H9 (cell line): ENCODE measurements around the gene ARHGAP25. TPM values are rescaled to one million over a fixed set of nuclear protein-coding genes. Genes with fewer than 3 reads are reported as not detected.

ENCODE experiments used
- DNase-seq: peaks from one replicate; pipeline ENCODE4 v3.0.0-alpha.2; 2017
- H2AFZ ChIP-seq: one replicate; pipeline ENCODE4 v1.6.1; 2013; ENCODE audit warnings: mild to moderate bottlenecking, low read length, control low read depth, moderate library complexity
- H2AK5ac ChIP-seq: 2 replicates; pipeline ENCODE4 v1.6.1; 2013; ENCODE audit warnings: low read length, control low read depth, mixed read lengths; ENCODE audit not compliant: insufficient read length
- H2BK120ac ChIP-seq: one replicate; pipeline ENCODE4 v1.6.1; 2013; ENCODE audit warnings: low read depth, mild to moderate bottlenecking, low read length, control low read depth, inconsistent platforms; ENCODE audit not compliant: poor library complexity, severe bottlenecking
- H2BK12ac ChIP-seq: 2 replicates; pipeline ENCODE4 v1.6.1; 2013; ENCODE audit warnings: low read length, control low read depth, mixed read lengths, low read depth; ENCODE audit not compliant: insufficient read length
- H2BK15ac ChIP-seq: 2 replicates; pipeline ENCODE4 v1.6.1; 2013; ENCODE audit warnings: low read depth, low read length, control low read depth
- H2BK20ac ChIP-seq: one replicate; pipeline ENCODE4 v1.6.1; 2013; ENCODE audit warnings: low read depth, mild to moderate bottlenecking, low read length, control low read depth, inconsistent platforms; ENCODE audit not compliant: poor library complexity, severe bottlenecking
- H2BK5ac ChIP-seq: 2 replicates; pipeline ENCODE4 v1.6.1; 2013; ENCODE audit warnings: low read length, control low read depth, mixed read lengths; ENCODE audit not compliant: insufficient read length
- H3K14ac ChIP-seq: 2 replicates; pipeline ENCODE4 v1.6.1; 2013; ENCODE audit warnings: low read length, control low read depth; ENCODE audit not compliant: insufficient read depth
- H3K18ac ChIP-seq: 2 replicates; pipeline ENCODE4 v1.6.1; 2013; ENCODE audit warnings: low read depth, mild to moderate bottlenecking, mixed read lengths, low read length, control low read depth; ENCODE audit not compliant: insufficient read length
- H3K23ac ChIP-seq: 2 replicates; pipeline ENCODE4 v1.6.1; 2013; ENCODE audit warnings: low read length, control low read depth, mixed read lengths, low read depth; ENCODE audit not compliant: insufficient read length
- H3K23me2 ChIP-seq: 2 replicates; pipeline ENCODE4 v1.6.1; 2013; ENCODE audit warnings: low read depth, mild to moderate bottlenecking, mixed read lengths, low read length, control low read depth; ENCODE audit not compliant: insufficient read length, poor library complexity, severe bottlenecking
- H3K27ac ChIP-seq: 2 replicates; pipeline ENCODE4 v1.5.1; 2013; ENCODE audit warnings: low read length, control low read depth, mixed read lengths, low read depth; ENCODE audit not compliant: insufficient read length
- H3K27me3 ChIP-seq: 2 replicates; pipeline ENCODE4 v1.6.1; 2013; ENCODE audit warnings: low read length, control low read depth, inconsistent platforms; ENCODE audit not compliant: insufficient read depth
- H3K4ac ChIP-seq: 2 replicates; pipeline ENCODE4 v1.6.1; 2013; ENCODE audit warnings: low read depth, mild to moderate bottlenecking, control low read depth, inconsistent platforms, low read length, moderate library complexity
- H3K4me1 ChIP-seq: 2 replicates; pipeline ENCODE4 v1.6.1; 2013; ENCODE audit warnings: low read length, control low read depth, inconsistent platforms; ENCODE audit not compliant: insufficient read depth
- H3K4me2 ChIP-seq: 2 replicates; pipeline ENCODE4 v1.6.1; 2013; ENCODE audit warnings: low read length, control low read depth, mixed read lengths; ENCODE audit not compliant: insufficient read length, insufficient read depth
- H3K56ac ChIP-seq: 2 replicates; pipeline ENCODE4 v1.6.1; 2013; ENCODE audit warnings: low read depth, mild to moderate bottlenecking, mixed read lengths, low read length, control low read depth; ENCODE audit not compliant: insufficient read length
- H3K79me1 ChIP-seq: 2 replicates; pipeline ENCODE4 v1.6.1; 2013; ENCODE audit warnings: low read depth, mild to moderate bottlenecking, moderate library complexity, low read length, control low read depth, inconsistent platforms; ENCODE audit not compliant: insufficient read depth, poor library complexity, severe bottlenecking
- H3K79me2 ChIP-seq: 2 replicates; pipeline ENCODE4 v1.6.1; 2013; ENCODE audit warnings: low read length, control low read depth, inconsistent platforms; ENCODE audit not compliant: insufficient read depth
- H3K9ac ChIP-seq: 2 replicates; pipeline ENCODE4 v1.6.1; 2013; ENCODE audit warnings: low read length, control low read depth, mixed read lengths; ENCODE audit not compliant: insufficient read length; ENCODE audit errors: extremely low read depth
- H3K9me3 ChIP-seq: one replicate; pipeline ENCODE4 v1.6.1; 2013; ENCODE audit warnings: low read depth, low read length, inconsistent platforms; ENCODE audit not compliant: control insufficient read depth
- H3T11ph ChIP-seq: one replicate; pipeline ENCODE4 v1.6.1; 2013; ENCODE audit warnings: mild to moderate bottlenecking, low read length, control low read depth, inconsistent platforms
- H4K20me1 ChIP-seq: one replicate; pipeline ENCODE4 v1.6.1; 2013; ENCODE audit not compliant: control insufficient read depth, insufficient read length, insufficient read depth
- H4K5ac ChIP-seq: 2 replicates; pipeline ENCODE4 v1.6.1; 2013; ENCODE audit warnings: low read depth, mild to moderate bottlenecking, mixed read lengths, low read length, control low read depth; ENCODE audit not compliant: insufficient read length
- H4K8ac ChIP-seq: replicated peaks from 2 replicates; pipeline ENCODE4 v1.6.1; 2013; ENCODE audit warnings: low read length, control low read depth, mixed read lengths, low read depth; ENCODE audit not compliant: insufficient read length
- H4K91ac ChIP-seq: 2 replicates; pipeline ENCODE4 v1.6.1; 2013; ENCODE audit warnings: low read depth, mild to moderate bottlenecking, moderate library complexity, mixed read lengths, low read length, control low read depth; ENCODE audit not compliant: insufficient read length
- H3K27ac Mint-ChIP-seq, 3 experiments: 2 replicates in 2 of 3; 3 replicates in 1 of 3; pipeline ENCODE4 v1.8.0; 2020 to 2021; ENCODE audit warnings: mixed read lengths in 3 of 3, mild to moderate bottlenecking in 1 of 3, moderate library complexity in 1 of 3
- H3K27me3 Mint-ChIP-seq: 2 replicates; pipeline ENCODE4 v1.8.0; 2021; ENCODE audit warnings: low read depth, mild to moderate bottlenecking, moderate library complexity, mixed read lengths
- H3K36me3 Mint-ChIP-seq, 3 experiments: 2 replicates in 2 of 3; 3 replicates in 1 of 3; pipeline ENCODE4 v1.8.0; 2020 to 2021; ENCODE audit warnings: low read depth in 3 of 3, mixed read lengths in 3 of 3; ENCODE audit not compliant: insufficient read depth in 1 of 3
- H3K4me1 Mint-ChIP-seq, 2 experiments: 2 replicates each; pipeline ENCODE4 v1.8.0; 2020; ENCODE audit warnings: mixed read lengths in 2 of 2
- H3K4me3 Mint-ChIP-seq, 2 experiments: 2 replicates in 1 of 2; 3 replicates in 1 of 2; pipeline ENCODE4 v1.8.0; 2020 to 2021; ENCODE audit warnings: mild to moderate bottlenecking in 2 of 2, mixed read lengths in 2 of 2, moderate library complexity in 1 of 2
- H3K9me3 Mint-ChIP-seq, 2 experiments: 2 replicates in 1 of 2; 3 replicates in 1 of 2; pipeline ENCODE4 v1.8.0; 2020; ENCODE audit warnings: mild to moderate bottlenecking in 2 of 2, mixed read lengths in 2 of 2, moderate library complexity in 1 of 2
- CTCF ChIP-seq: fragments of 200-600 bp; sonication (generic); conservative IDR thresholded peaks from 3 replicates; pipeline ENCODE4 v1.8.0; 2021; ENCODE audit warnings: antibody characterized with exemption, mild to moderate bottlenecking
- WGBS: extraction: QIAGEN DNeasy Blood & Tissue Kit; methylation state at CpG from one replicate; pipeline ENCODE4 v1.1.7; 2013; ENCODE audit warnings: missing lambda C conversion rate, low lambda C conversion rate, mixed read lengths; ENCODE audit not compliant: insufficient read length; ENCODE audit errors: extremely low coverage; 5-methylcytosine and 5-hydroxymethylcytosine counted together
- total RNA-seq: library from RNA; stranded (reverse); gene quantifications from 2 replicates; pipeline ENCODE4 v1.2.1, GENCODE V29; 2021

Gene ARHGAP25
- total RNA-seq, 1 experiment from 2014 or later, result 1.3 TPM

GRCh38 chr2:68708629-68709028 is 26.0 kb upstream of the ARHGAP25 start:
- TF ChIP-seq CTCF, result no peak
- no peaks in the 10 kb centered on the region for H3K4me1 ChIP-seq
- no peak overlapping the region for H2AK5ac ChIP-seq
- H3T11ph ChIP-seq, result no peak overlapping the region
- H2BK120ac ChIP-seq, result no peak overlapping the region
- no peaks in the 10 kb centered on the region for H3K27me3 ChIP-seq
- H2BK15ac ChIP-seq, result no peak overlapping the region
- H3K36me3 Mint-ChIP-seq, result 0 out of 7 replicates have a peak, but pooled peaks cover 0 to 2% (median 0%) of the 10 kb centered on the region in 3 experiments
- no peak overlapping the region for H3K27ac ChIP-seq
- no peak overlapping the region for H3K4me3 Mint-ChIP-seq
- no peaks in the 10 kb centered on the region for H4K20me1 ChIP-seq
- no peak overlapping the region for H3K23ac ChIP-seq
- peaks cover 2 to 5% of the 10 kb centered on the region in 2 experiments; a peak in 3 of 4 replicates for H3K4me1 Mint-ChIP-seq
- no peaks in the 10 kb centered on the region for H3K27me3 Mint-ChIP-seq
- no peaks in the 10 kb centered on the region; a peak in 1 of 5 replicates for H3K9me3 Mint-ChIP-seq
- H3K4me2 ChIP-seq, result no peak overlapping the region
- H4K91ac ChIP-seq, result no peak overlapping the region
- H4K5ac ChIP-seq, result no peak overlapping the region
- no peak overlapping the region for H3K9ac ChIP-seq
- H3K79me2 ChIP-seq, result no peaks in the 10 kb centered on the region
- no peak overlapping the region for H3K4ac ChIP-seq
- H3K9me3 ChIP-seq, result no peaks in the 10 kb centered on the region
- no peak overlapping the region for H4K8ac ChIP-seq
- no peak overlapping the region for H3K14ac ChIP-seq
- no peaks in the 10 kb centered on the region for H3K23me2 ChIP-seq
- WGBS, result no CpG with 5 or more reads among the region's 3 CpGs
- H3K27ac Mint-ChIP-seq, result no peak overlapping the region
- no peak overlapping the region for H2BK12ac ChIP-seq
- H2AFZ ChIP-seq, result no peak overlapping the region
- DNase-seq, result no peak
- H3K18ac ChIP-seq, result no peak overlapping the region
- H2BK5ac ChIP-seq, result no peak overlapping the region
- H3K56ac ChIP-seq, result no peak overlapping the region
- no peaks in the 10 kb centered on the region for H3K79me1 ChIP-seq
- H2BK20ac ChIP-seq, result no peak overlapping the region
